Mucosa of gallbladder (tissue), 1 donor: ENCODE measurements around the gene TRIM60. TPM values are rescaled to one million over a fixed set of nuclear protein-coding genes. Genes with fewer than 3 reads are reported as not detected.
"Not testable (repeated sequence)": the region's sequence is repeated elsewhere in the genome, so short reads cannot be mapped to it uniquely, and the experiment has no call there.

Experiments used
- DNase-seq: peaks from one replicate; pipeline ENCODE4 v3.0.0-alpha.2; 2020; ENCODE audit warnings: low spot score
- total RNA-seq: library from RNA; stranded (reverse); gene quantifications from one replicate; pipeline ENCODE4 v1.2.1, GENCODE V29; 2021
- donor health status: DM: no; HTN: no; CAD: no.

TRIM60 gene
- not detected for total RNA-seq

DNA sequence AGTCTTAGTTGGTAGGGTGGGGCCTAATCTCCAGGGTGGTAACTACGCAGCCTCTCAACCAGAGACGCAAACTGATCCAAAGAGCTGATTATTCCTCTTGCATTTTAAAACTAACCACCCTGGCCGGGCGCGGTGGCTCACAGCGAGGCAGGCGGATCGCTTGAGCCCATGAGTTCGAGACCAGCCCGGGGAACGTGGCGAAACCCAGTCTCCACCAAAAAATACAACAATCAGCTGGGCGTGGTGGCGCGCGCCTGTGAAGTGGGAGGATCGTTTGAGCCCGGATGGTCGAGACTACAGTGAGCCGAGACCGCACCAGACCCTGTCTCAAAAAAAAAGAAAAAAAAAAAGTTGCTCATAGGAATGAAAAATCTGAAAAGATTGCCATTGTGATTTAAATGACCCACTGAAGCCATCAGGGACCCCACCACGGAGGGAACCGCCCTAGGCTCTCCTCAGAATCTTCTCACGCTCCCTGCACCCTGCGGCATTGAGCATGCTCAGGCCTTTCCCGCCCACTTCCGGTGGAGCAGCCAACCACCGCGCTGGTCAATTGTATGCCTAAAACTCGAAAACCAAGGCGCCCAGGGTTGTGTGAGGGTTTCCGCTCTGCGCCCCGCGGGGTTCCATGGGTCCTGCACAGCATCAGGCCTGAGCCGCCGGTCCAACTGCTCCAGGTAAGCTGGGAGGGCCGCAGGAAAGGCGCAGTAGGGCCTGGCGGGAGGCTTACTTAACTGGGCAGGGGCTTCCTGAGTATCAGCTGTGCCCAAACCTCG, at the start of gene TRIM60:
TSS of gene TRIM60 (plus strand) at position 564 of the 776 bp plus-strand sequence. CDS start 8,074 bp downstream, outside the sequence.
- DNase-seq, result no peak

DNA sequence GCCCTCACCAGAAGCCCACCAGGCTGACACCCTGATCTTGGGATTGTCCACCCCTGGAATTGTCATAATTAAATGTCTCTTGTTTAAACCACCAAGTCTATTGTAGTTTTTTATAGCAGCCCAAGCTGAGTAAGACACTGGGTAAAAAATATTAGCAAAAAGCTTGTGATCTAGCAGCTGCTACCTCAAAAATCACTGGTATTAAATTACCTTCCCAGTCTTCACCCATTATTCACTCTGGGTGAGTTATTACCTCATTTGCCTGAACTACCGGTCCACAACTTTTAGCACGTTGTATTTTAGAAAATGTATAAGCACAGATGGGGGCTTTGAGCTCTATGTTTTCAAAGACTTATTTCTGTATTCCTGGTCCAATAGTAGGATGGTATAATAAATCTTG, 42.3 kb upstream of the TRIM60 start:
- DNase-seq, result no peak

DNA sequence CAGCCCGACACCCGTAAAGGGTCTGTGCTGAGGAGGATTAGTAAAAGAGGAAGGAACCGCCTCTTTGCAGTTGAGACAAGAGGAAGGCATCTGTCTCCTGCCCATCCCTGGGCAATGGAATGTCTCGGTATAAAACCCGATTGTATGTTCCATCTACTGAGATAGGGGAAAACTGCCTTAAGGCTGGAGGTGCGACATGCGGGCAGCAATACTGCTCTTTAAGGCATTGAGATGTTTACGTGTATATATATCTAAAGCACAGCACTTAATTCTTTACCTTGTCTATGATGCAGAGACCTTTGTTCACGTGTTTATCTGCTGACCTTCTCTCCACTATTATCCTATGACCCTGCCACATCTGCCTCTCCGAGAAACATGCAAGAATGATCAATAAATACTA, 41.0 kb upstream of the TRIM60 start:
- not testable (repeated sequence) for DNase-seq

DNA sequence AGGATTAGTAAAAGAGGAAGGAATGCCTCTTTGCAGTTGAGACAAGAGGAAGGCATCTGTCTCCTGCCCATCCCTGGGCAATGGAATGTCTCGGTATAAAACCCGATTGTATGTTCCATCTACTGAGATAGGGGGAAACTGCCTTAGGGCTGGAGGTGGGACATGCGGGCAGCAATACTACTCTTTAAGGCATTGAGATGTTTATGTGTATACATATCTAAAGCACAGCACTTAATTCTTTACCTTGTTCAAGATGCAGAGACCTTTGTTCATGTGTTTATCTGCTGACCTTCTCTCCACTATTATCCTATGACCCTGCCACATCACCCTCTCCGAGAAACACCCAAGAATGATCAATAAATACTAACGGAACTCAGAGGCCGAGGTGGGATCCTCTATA, 35.7 kb upstream of the TRIM60 start:
- DNase-seq, result not testable (repeated sequence)

DNA sequence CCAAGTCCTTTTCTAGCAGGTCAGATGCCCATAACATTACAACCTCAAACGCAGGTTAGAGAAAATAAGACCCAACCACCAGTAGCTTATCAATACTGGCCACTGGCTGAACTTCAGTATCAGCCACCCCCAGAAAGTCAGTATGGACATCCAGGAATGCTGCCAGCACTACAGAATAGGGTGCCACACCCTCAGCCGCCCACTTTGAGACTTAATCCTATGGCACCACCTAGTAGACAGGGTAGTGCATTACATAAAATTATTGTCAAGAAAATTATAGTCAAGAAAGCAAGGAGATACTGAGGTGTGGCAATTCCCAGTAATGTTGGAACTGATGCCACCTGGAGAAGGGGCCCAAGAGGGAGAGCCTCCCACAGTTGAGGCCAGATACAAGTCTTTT, 34.5 kb upstream of the TRIM60 start:
- DNase-seq, result no peak

DNA sequence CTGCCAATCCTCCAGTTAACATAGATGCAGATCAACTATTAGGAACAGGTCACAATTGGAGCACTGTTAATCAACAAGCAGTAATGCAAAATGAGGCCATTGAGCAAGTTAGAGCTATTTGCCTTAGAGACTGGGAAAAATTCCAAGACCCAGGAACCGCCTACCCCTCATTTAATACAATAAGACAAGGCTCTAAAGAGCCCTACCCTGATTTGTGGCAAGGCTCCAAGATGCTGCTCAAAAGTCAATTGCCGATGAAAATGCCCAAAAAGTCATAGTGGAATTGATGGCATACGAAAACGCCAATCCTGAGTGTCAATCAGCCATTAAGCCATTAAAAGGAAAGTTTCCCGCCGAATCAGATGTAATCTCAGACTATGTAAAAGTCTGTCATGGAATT, 33.9 kb upstream of the TRIM60 start:
- no peak for DNase-seq

DNA sequence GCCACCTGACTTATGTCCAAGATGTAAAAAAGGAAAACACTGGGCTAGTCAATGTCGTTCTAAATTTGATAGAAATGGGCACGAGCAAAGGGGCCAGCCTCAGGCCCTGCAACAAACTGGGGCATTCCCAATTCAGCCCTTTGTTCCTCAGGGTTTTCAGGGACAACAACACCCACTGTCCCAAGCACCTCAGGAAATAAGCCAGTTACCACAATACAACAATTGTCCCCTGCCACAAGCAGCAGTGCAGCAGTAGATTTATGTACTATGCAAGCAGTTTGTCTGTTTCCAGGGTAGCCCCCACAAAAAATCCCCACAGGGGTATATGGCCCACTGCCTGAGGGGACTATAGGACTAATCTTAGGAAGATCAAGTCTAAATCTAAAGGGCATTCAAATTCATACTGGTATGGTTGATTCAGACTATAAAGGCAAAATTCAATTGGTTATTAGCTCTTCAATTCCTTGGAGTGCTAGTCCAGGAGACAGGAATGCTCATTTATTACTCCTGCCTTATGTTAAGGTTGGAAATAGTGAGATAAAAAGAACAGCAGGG, 33.2 kb upstream of the TRIM60 start:
- not testable (repeated sequence) for DNase-seq

DNA sequence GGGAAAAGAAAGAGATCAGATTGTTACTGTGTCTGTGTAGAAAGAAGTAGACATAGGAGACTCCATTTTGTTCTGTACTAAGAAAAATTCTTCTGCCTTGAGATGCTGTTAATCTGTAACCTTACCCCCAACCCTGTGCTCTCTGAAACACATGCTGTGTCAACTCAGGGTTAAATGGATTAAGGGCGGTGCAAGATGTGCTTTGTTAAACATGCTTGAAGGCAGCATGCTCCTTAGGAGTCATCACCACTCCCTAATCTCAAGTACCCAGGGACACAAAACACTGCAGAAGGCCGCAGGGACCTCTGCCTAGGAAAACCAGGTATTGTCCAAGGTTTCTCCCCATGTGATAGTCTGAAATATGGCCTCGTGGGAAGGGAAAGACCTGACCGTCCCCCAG, 29.8 kb upstream of the TRIM60 start:
- not testable (repeated sequence) for DNase-seq

DNA sequence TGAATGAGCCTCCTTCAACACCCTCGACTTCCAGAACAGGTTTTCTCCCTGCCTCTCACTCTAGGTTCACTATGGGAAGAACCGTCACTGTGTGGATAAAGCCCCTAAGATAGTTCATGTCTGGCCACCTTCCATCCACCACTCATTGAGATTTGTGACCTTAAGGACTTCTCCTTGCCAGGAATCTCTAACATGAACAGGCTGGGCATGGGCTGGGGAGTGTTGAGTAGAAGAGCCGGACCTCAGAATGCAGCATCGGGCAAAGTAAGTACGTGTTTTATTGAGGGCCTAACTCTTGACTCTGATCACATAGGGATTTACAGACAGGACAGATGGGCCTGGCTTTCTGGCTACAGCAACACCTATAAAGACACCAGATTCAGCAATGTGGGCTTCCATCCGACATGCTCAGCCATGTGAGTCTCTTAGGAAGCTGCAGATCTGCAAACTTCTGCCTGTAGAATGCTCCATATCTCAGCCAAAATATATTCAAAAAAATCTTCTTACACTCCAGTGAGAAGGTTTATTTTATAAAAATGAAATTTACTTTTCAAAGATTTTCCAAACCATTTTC, 26.4 kb upstream of the TRIM60 start:
- no peak for DNase-seq

DNA sequence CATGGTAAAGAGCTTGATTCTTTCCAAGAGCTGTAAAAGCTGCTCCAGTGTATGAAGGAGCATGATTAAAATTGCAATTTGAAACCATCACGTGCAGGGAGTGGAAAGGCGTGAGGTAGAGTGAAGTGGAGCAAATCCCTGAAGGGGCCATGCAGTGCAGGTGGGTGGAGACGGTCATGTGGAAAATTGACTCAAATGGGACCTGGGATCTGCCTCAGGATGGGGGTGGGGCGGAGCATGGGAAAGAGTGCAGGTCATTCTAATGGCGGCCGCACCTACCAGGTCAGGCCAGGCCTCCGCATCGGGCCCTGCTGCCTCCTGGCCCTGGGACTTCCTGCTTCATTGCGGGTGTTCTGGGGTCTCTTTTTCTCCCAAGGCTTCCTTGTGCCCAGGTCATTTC, 25.3 kb upstream of the TRIM60 start:
- no peak for DNase-seq

DNA sequence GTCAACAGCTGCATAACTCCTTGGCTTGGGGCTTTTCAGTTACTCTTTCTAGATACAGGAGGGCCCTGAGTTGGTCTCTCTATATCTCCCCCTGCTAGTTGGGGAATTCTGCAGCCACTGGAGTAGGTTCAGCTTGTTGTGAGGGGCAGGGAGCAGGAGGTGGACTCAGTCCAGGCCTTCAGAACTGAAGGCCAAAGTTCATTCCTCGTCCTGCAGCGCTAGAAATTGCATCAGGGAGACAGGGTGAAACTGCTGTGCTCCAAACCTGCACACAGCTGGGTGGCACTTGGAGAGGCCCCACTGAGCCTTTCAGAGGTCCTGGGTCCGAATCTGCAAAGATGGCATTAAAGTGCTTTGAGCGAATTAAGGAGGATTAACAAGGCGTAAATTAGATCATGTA, 24.9 kb upstream of the TRIM60 start:
- DNase-seq, result no peak

DNA sequence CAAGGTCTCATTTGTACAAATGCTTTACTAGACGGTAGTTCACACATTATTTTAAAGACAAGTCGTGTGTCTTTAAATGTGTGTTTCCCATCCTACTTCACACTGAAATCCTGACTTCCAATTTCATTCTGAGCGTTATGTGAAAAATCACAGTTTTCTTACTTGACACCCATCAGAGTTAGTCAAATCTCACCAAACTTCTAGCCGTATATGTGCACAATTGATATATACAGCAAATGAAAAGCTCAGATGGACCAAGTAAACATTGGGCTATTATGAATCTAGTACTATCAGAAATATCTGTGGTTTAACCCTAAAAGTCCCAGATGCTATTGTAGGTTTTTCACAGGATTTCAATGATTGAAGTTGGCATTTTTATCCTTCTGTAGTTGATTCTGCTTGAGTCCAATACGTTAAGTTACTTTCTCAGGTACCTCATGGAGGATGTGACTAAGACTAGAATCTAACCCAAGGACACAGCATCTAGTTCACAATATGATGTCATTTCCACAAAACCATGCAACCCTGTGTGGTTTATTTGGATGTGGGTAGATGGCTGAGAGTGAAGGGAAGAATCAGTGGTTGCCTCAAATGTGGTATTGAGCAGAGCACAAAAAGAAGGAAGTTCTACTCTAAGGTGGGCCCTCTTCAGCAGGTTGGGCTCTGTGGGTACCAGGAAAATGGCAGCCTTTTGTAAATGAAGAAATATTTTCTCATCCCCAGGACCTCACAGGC, 22.1 kb upstream of the TRIM60 start:
- no peak for DNase-seq

DNA sequence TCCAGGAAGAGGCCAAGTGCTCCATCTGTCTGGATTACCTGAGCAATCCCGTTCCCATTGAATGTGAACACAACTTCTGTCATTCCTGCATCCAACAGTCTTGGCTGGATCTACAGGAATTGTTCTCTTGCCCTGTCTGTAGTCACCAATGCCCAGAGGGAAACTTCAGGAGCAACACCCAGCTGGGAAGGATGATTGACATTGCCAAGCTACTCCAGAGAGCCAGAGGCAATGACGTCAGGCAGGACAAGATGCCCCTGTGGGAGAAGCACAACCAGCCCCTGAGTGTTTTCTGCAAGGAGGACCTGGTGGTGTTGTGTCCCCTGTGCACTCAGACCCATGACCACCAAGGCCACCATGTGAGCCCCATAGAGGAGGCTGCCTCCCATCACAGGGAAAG, 21.3 kb upstream of the TRIM60 start:
- no peak for DNase-seq

DNA sequence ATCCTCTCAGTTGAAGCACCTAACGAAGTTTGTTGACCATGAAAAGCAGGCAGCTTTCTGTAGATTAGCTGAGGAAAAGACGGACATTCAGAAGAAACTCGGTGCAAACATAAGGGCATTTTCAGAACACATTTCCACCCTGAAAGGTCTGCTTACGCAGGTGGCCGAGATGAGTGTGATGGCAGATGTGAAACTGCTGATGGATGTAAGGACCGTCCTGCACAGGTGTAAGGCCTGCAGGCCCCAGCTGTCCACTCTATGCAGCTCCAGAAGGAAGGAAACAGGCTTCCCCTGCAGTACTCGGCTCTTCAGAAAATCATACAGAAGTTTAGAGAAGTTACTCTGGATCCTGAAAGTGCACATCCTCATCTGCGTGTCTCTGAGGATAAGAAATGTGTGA, 20.8 kb upstream of the TRIM60 start:
- no peak for DNase-seq

DNA sequence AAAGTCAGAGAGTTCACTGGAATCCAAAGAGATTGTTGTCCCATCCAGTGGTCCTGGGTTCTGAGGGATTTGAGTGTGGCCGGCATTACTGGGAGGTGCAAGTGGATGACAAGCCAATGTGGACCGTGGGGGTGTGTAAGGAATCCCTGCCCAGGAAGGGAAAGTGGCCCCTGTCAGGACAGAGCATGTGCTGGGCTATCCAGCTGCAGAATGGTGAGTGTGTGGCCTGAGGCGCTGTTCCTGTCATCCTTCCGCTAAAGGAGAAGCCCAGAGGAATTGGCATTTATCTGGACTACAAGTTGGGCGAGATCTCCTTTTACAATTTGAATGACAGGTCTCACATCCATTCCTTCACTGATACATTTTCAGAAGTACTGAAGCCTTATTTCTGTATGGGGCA, 20.4 kb upstream of the TRIM60 start:
- no peak for DNase-seq

DNA sequence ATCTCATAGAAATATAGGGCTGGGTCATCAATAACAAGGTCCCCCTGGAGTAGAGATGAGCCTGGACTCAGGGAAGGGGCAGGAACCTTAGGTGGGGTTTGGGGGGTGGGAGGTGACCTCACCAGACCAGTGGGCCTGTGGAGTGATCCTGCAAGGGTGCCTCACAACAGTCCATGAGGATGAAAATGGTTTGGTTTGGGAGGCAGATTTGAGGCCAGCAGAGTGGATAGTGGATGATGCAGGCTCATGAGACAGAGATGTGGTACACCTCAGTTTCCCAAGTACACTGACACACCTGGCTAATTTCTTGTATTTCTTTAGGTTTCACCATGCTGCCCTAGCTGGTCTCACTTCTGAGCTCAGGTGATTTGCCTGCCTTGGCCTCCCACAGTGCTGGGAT, 18.1 kb upstream of the TRIM60 start:
- no peak for DNase-seq

DNA sequence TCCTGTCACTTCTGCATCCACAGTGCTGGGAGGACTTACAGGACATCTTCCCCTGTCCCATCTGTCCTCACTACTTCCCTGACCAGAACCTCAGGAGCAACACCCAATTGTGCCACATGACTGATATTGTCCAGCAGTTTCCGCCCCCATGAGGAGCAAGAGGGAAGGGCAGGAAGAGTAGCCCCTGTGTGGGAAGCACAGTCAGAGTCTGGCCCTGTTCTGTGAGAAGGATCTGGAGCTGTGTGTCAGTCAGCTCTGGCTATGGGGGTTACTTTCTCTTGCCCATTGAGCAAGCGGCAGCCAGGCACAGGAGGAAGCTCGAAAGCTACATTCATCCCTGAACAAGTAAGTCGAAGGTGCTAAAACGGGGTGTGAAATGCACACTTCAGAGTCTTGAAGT, 14.8 kb upstream of the TRIM60 start:
- no peak for DNase-seq

DNA sequence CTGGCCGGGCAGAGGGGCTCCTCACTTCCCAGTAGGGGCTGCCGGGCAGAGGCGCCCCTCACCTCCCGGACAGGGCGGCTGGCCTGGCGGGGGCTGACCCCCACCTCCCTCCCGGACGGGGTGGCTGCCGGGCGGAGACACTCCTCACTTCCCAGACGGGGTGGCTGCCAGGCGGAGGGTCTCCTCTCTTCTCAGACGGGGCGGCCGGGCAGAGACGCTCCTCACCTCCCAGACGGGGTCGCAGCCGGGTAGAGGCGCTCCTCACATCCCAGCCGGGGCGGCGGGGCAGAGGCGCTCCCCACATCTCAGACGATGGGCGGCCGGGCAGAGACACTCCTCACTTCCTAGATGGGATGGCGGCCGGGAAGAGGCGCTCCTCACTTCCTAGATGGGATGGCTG, 11.8 kb upstream of the TRIM60 start:
- not testable (repeated sequence) for DNase-seq

DNA sequence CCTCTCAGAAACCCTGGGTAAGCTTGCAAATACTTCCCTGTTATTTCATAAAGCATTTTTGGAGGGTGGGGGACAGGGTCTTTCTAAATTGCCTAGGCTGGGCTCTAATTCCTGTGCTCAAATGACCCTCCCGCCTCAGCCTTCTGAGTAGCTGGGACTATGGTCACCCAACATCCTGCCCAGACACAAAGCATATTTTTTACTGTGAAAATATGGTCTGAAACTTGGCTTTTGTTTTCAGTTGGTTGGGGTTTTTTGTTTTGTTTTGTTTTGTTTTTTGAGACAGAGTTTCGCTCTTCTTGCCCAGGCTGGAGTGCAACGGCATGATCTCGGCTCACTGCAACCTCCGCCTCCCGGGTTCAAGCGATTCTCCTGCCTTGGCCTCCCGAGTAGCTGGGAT, 6.0 kb upstream of the TRIM60 start:
- DNase-seq, result not testable (repeated sequence)

DNA sequence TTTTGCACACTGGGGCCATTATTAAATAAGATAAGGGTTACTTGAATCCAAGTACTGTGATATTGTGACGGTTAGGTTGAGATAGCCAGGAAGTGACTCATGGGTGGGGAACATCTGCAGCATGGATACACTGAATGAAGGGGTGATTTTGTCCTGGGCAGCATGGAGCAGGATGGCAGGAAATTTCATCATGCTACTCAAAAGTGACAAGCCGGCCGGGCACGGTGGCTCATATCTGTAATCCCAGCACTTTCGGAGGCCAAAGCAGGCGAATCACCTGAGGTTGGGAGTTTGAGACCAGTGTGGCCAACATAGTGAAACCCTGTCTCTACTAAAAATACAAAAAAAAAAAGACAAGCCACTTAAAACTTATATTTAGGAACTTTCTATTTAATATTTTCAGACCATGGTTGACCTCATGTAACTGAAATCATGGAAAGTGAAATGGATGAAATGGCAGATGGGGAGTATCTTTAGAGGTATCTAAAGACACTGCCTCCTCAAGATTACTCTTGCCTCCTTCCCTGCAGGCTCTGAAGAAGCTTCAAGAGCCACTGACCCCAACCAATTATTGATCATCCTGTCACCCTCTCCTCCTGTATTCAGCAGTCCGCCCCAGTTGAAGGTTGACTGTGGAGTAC, 3.9 kb upstream of the TRIM60 start:
- DNase-seq, result no peak

DNA sequence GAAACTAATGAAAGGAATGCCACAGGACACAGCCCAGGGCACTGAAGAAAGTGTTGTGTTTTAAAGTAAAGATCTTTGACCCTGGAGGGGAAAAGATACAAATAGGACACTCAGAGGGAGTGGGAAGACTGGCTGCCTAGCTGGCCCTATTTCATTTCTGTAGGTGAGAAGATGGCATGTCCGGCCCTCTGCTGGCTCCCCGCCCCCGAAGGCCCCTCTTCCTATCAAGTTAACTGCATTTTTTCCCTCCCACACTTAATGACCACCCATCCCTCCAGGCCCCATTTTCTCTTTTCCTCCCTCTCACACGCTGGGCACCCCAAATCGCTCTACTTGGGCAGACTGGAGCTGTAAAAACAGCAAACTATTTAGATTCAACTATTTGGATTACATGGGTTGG, 16.4 kb downstream of the TRIM60 start:
- no peak for DNase-seq

DNA sequence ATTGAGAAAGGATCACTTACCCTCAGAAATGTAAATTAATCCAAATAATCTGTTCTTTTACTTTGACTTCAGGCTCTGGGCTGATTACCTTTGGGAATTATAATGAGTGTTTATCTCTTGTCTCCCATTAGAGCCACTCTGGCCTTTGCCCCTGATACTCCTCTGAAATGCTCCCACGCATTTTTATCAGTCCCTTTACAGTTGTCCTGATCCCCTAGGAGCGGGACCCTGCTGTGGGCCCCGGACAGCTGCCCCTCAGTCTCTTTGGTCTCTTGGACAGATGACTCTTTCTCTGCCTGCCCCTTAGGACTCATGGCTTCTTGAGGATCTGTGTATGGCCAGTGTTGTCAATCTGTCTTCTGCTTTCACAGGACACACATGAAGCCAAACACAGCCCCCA, 20.8 kb downstream of the TRIM60 start:
- no peak for DNase-seq
